HCT116 (cell line): ENCODE data around the gene TRMO. TPM values are rescaled to one million over a fixed set of nuclear protein-coding genes. Genes with fewer than 3 reads are reported as not detected.

Experiments used
- ATAC-seq: fragments of 200-7000 bp; cut with Tn5 transposase; 2 replicates; pipeline ENCODE4 v1.9.1; 2020; ENCODE audit warnings: mild to moderate bottlenecking, moderate library complexity
- BruUV-seq: library from RNA; stranded (reverse); fragments of 400-500 nt; replicated peaks from 2 replicates; lab custom pipeline; 2021; lab: Mats Ljungman, UMichigan
- CTCF ChIA-PET: fragments of 300-600 bp; sonication (Branson Sonifier 250); formaldehyde crosslinking; loops from one replicate; lab custom pipeline; 2021; ENCODE audit warnings: antibody characterized with exemption; lab: Charles Lee
- POLR2A ChIA-PET: fragments of 300-600, 350-600 bp; sonication (Branson Sonifier 250); formaldehyde crosslinking; loops from one replicate; lab custom pipeline; 2021; ENCODE audit warnings: antibody characterized with exemption; lab: Charles Lee
- RAD21 ChIA-PET, 2 experiments: fragments of 300-600 bp; sonication (Branson Sonifier 250); formaldehyde crosslinking; loops; one replicate each; lab custom pipeline; 2023; ENCODE audit warnings: low total read pairs in 2 of 2; ENCODE audit not compliant: uncharacterized antibody in 2 of 2, unreplicated experiment in 2 of 2, low non-redundant PET in 1 of 2; lab: Charles Lee
- DNase-seq: peaks from one replicate; pipeline ENCODE4 v3.0.0-alpha.2; 2010; ENCODE audit warnings: low read depth, low spot score
- H2AFZ ChIP-seq: fragments of 200-600 bp; shearing (Covaris generic), sonication (generic); 2 replicates; pipeline ENCODE4 v1.6.1; 2017; ENCODE audit warnings: low read depth, mixed run types, mixed read lengths, antibody characterized with exemption, low read length; ENCODE audit not compliant: poor library complexity, severe bottlenecking
- H3K27ac ChIP-seq: 2 replicates; pipeline ENCODE4 v1.5.1; 2012; ENCODE audit warnings: low read depth, low read length
- H3K27me3 ChIP-seq: fragments of 200-600 bp; sonication (generic); 2 replicates; pipeline ENCODE4 v1.6.1; 2016; ENCODE audit warnings: mixed run types, low read length, mixed read lengths; ENCODE audit not compliant: insufficient read depth
- H3K36me3 ChIP-seq, 2 experiments: fragments of 200-500 bp in 1 of 2; fragments of 200-600 bp in 1 of 2; sonication (Bioruptor generic) in 1 of 2; sonication (generic) in 1 of 2; 2 replicates each; pipeline versions ENCODE4 v1.5.1 to v1.6.1; 2014 to 2016; ENCODE audit warnings: low read length in 2 of 2, inconsistent platforms in 1 of 2, mixed read lengths in 1 of 2, mixed run types in 1 of 2; ENCODE audit not compliant: insufficient read depth in 2 of 2, control insufficient read depth in 1 of 2
- H3K4me1 ChIP-seq, 2 experiments: fragments of 200-600 bp in 1 of 2; sonication (generic) in 1 of 2; 2 replicates each; pipeline versions ENCODE4 v1.5.1 to v1.6.1; 2012 to 2017; ENCODE audit warnings: low read length in 2 of 2, inconsistent platforms in 1 of 2, mild to moderate bottlenecking in 1 of 2, mixed read lengths in 1 of 2, mixed run types in 1 of 2, moderate library complexity in 1 of 2; ENCODE audit not compliant: insufficient read depth in 2 of 2, control insufficient read depth in 1 of 2
- H3K4me2 ChIP-seq: fragments of 200-600 bp; sonication (generic); 2 replicates; pipeline ENCODE4 v1.6.1; 2017; ENCODE audit warnings: mixed run types, low read length, mixed read lengths
- H3K4me3 ChIP-seq, 2 experiments: fragments of 200-600 bp in 1 of 2; sonication (generic) in 1 of 2; replicated peaks in 1 of 2; 2 replicates each; pipeline ENCODE4 v1.5.1; 2011 to 2016; ENCODE audit warnings: low read length in 2 of 2, control low read depth in 1 of 2, low read depth in 1 of 2, mild to moderate bottlenecking in 1 of 2, mixed read lengths in 1 of 2, mixed run types in 1 of 2
- H3K79me2 ChIP-seq: fragments of 200-600 bp; sonication (generic); 2 replicates; pipeline ENCODE4 v1.6.1; 2017; ENCODE audit warnings: mild to moderate bottlenecking, mixed run types, low read length, moderate library complexity, mixed read lengths; ENCODE audit not compliant: insufficient read depth
- H3K9ac ChIP-seq: fragments of 200-600 bp; sonication (generic); 2 replicates; pipeline ENCODE4 v1.6.1; 2016; ENCODE audit warnings: low read length, mixed read lengths
- H3K9me2 ChIP-seq: fragments of 200-600 bp; sonication (generic), shearing (Covaris generic); 2 replicates; pipeline ENCODE4 v1.6.1; 2017; ENCODE audit warnings: mixed run types, mild to moderate bottlenecking, moderate library complexity; ENCODE audit not compliant: insufficient read depth
- H3K9me3 ChIP-seq, 2 experiments: fragments of 200-500 bp in 1 of 2; fragments of 200-600 bp in 1 of 2; sonication (Bioruptor generic) in 1 of 2; sonication (generic) in 1 of 2; 2 replicates each; pipeline ENCODE4 v1.6.1; 2014 to 2017; ENCODE audit warnings: low read length in 2 of 2, mixed read lengths in 2 of 2, inconsistent platforms in 1 of 2, low read depth in 1 of 2, mild to moderate bottlenecking in 1 of 2, mixed run types in 1 of 2, moderate library complexity in 1 of 2; ENCODE audit not compliant: control insufficient read depth in 1 of 2, insufficient read depth in 1 of 2
- H4K20me1 ChIP-seq: fragments of 200-600 bp; sonication (generic), shearing (Covaris generic); 2 replicates; pipeline ENCODE4 v1.6.1; 2017; ENCODE audit warnings: mixed run types, mild to moderate bottlenecking, moderate library complexity; ENCODE audit not compliant: insufficient read depth
- ATF3 ChIP-seq: IDR thresholded peaks from 2 replicates; pipeline ENCODE4 v1.6.1; 2012
- CBX3 ChIP-seq: IDR thresholded peaks from 2 replicates; pipeline ENCODE4 v1.6.1; 2012; ENCODE audit warnings: low read depth
- CEBPB ChIP-seq: IDR thresholded peaks from 2 replicates; pipeline ENCODE4 v1.6.1; 2012; ENCODE audit warnings: low read depth
- EGR1 ChIP-seq: IDR thresholded peaks from 2 replicates; pipeline ENCODE4 v1.6.1; 2012; ENCODE audit warnings: low read depth
- ELF1 ChIP-seq: IDR thresholded peaks from 2 replicates; pipeline ENCODE4 v1.6.1; 2012; ENCODE audit warnings: low read depth, borderline replicate concordance
- EZH2 ChIP-seq: fragments of 200-600 bp; sonication (generic); IDR thresholded peaks from 2 replicates; pipeline ENCODE4 v1.6.1; 2017; ENCODE audit warnings: antibody characterized with exemption, mixed run types
- JUND ChIP-seq: IDR thresholded peaks from 2 replicates; pipeline ENCODE4 v1.6.1; 2012
- POLR2A ChIP-seq: IDR thresholded peaks from 2 replicates; pipeline ENCODE4 v1.7.0; 2011; ENCODE audit warnings: borderline replicate concordance; ENCODE audit not compliant: insufficient read depth, insufficient read length; ENCODE audit errors: extremely low read depth
- POLR2AphosphoS5 ChIP-seq: IDR thresholded peaks from 2 replicates; pipeline ENCODE4 v1.6.1; 2011; ENCODE audit warnings: mild to moderate bottlenecking, low read depth, low read length, moderate library complexity
- RAD21 ChIP-seq: IDR thresholded peaks from 2 replicates; pipeline ENCODE4 v1.6.1; 2012; ENCODE audit warnings: low read depth, mild to moderate bottlenecking
- SRF ChIP-seq: IDR thresholded peaks from 2 replicates; pipeline ENCODE4 v1.6.1; 2012; ENCODE audit warnings: low read depth
- TCF7L2 ChIP-seq: IDR thresholded peaks from 2 replicates; pipeline ENCODE4 v1.7.0; 2011; ENCODE audit warnings: borderline replicate concordance, inconsistent platforms; ENCODE audit not compliant: insufficient read depth, insufficient read length; ENCODE audit errors: extremely low read depth
- YY1 ChIP-seq: IDR thresholded peaks from 2 replicates; pipeline ENCODE4 v1.6.1; 2011; ENCODE audit warnings: low read length, low read depth, moderate library complexity, mild to moderate bottlenecking; ENCODE audit not compliant: insufficient replicate concordance; ENCODE audit errors: extremely low read depth
- ZFX ChIP-seq: fragments of 450-650 bp; IDR thresholded peaks from 2 replicates; pipeline ENCODE4 v1.6.1; 2017
- ZNF274 ChIP-seq: fragments of 200-500 bp; sonication (Bioruptor generic); IDR thresholded peaks from 2 replicates; pipeline ENCODE4 v1.6.1; 2014; ENCODE audit warnings: mild to moderate bottlenecking, low read depth, low read length, inconsistent platforms
- intact Hi-C: fragments of 100-400 bp; cut with micrococcal nuclease; formaldehyde crosslinking; loops from 2 replicates; pipeline ENCODE4 v1.10.0; 2022
- total RNA-seq: library from RNA; stranded (reverse); gene quantifications from one replicate; pipeline ENCODE4 v1.2.1, GENCODE V29; 2021; ENCODE audit not compliant: unreplicated experiment
- TF ChIP-seq, protein P1 (sequence below): IDR thresholded peaks from 2 replicates; pipeline ENCODE4 v1.6.1; 2012; ENCODE audit warnings: low read depth

The TRMO gene
- total RNA-seq, 1 experiment from 2014 or later = 10.2 TPM

DNA sequence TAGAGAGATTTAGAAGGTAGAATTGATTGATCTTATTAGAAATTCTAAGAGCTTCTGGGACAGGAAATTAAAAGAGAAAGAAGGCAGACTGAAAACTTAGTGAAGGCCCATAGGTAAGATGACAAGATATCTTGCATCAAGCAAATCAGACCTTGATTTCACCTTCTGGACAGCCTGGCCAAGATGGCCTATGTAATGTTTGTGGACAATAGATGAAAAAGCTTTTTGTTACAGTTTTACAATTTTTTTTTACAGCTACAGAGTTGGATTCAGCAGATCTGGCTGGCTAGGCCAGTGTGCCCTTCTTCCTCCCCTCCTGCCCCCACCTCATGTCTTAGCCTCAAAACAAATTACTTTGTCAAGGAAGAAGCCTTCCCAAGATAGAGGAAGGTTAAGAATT, 37.3 kb upstream of the TRMO start:
- no peak overlapping the region for H3K4me3 ChIP-seq
- no peaks in the 10 kb centered on the region for H3K79me2 ChIP-seq
- no peaks in the 10 kb centered on the region for H3K4me1 ChIP-seq
- RAD21 ChIA-PET = no interaction called here
- TF ChIP-seq ELF1 (no peak), CBX3 (no peak), JUND (no peak), RAD21 (no peak), EZH2 (no peak), CEBPB (no peak), POLR2A (no peak), ZFX (no peak)
- ATAC-seq = no peak
- H3K27me3 ChIP-seq = no peaks in the 10 kb centered on the region
- POLR2A ChIA-PET = interaction anchor here (0.6 kb wide), 1 partner anchor 9 kb away, joined by 3 read pairs; no protein-coding TSS in a partner anchor
- no peaks in the 10 kb centered on the region for H3K36me3 ChIP-seq
- no peak overlapping the region for H3K27ac ChIP-seq
- H2AFZ ChIP-seq = no peak overlapping the region
- H4K20me1 ChIP-seq = no peaks in the 10 kb centered on the region
- H3K4me2 ChIP-seq = no peak overlapping the region
- CTCF ChIA-PET = interaction anchor here (1.2 kb wide), 1 partner anchor 37 kb away, joined by 5 read pairs; the partner anchor contains the start of gene TRMO
- no peak for DNase-seq
- no peaks in the 10 kb centered on the region for H3K9me2 ChIP-seq
- H3K9ac ChIP-seq = no peak overlapping the region
- no TSS peak for BruUV-seq
- no peaks in the 10 kb centered on the region for H3K9me3 ChIP-seq
- intact Hi-C loops = no loop called here

DNA sequence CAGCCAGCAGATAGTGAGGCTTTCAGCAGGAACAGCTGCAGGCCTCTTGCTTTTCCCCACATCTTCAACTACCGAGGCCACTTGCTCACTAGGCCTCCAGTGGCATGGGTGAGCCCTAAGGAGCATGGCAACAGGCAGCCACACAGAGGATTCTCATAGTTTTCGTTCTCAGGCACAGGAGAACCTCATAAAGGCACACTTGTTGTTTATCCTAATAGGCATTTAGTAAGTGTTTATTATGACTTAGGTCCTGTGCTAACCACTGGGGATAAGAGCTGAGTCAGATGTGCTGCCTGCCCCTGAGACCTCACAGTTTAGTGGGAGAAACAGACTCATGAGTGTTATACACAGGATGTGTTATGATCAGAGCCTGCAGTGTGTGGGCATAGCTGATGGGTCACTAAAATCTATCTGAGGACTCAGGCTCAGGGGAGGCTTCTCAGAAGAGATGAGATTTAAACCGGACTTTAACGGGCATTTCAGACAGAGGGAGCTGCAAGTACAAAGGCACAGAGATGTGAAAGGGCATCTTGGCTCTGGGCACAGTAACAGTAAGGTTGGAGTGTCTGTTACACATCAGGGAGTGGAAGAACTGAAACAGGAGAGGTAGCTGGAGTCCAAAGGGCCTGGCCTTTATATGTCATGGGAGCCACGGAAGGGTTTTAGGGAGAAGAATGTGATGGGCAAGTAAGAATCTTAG, 36.7 kb upstream of the TRMO start:
- Histone ChIP-seq H3K4me2 (no peak overlapping the region), H4K20me1 (no peaks in the 10 kb centered on the region), H3K27me3 (no peaks in the 10 kb centered on the region), H3K79me2 (no peaks in the 10 kb centered on the region), H3K9ac (no peak overlapping the region), H3K9me3 (no peaks in the 10 kb centered on the region), H2AFZ (no peak overlapping the region), H3K9me2 (no peaks in the 10 kb centered on the region), H3K27ac (no peak overlapping the region), H3K36me3 (no peaks in the 10 kb centered on the region), H3K4me3 (no peak overlapping the region), H3K4me1 (no peaks in the 10 kb centered on the region)
- CTCF ChIA-PET = no interaction called here
- no peak for DNase-seq
- POLR2A ChIA-PET = interaction anchor here (0.6 kb wide), 1 partner anchor 8 kb away, joined by 3 read pairs; no protein-coding TSS in a partner anchor
- RAD21 ChIA-PET = no interaction called here
- TF ChIP-seq EGR1 (no peak), ELF1 (no peak), SRF (no peak), POLR2AphosphoS5 (no peak), RAD21 (no peak), YY1 (no peak), ATF3 (no peak), ZNF274 (no peak), ZFX (no peak), EZH2 (no peak), TCF7L2 (no peak), CEBPB (no peak), POLR2A (no peak)
- TF ChIP-seq, protein P1, sequence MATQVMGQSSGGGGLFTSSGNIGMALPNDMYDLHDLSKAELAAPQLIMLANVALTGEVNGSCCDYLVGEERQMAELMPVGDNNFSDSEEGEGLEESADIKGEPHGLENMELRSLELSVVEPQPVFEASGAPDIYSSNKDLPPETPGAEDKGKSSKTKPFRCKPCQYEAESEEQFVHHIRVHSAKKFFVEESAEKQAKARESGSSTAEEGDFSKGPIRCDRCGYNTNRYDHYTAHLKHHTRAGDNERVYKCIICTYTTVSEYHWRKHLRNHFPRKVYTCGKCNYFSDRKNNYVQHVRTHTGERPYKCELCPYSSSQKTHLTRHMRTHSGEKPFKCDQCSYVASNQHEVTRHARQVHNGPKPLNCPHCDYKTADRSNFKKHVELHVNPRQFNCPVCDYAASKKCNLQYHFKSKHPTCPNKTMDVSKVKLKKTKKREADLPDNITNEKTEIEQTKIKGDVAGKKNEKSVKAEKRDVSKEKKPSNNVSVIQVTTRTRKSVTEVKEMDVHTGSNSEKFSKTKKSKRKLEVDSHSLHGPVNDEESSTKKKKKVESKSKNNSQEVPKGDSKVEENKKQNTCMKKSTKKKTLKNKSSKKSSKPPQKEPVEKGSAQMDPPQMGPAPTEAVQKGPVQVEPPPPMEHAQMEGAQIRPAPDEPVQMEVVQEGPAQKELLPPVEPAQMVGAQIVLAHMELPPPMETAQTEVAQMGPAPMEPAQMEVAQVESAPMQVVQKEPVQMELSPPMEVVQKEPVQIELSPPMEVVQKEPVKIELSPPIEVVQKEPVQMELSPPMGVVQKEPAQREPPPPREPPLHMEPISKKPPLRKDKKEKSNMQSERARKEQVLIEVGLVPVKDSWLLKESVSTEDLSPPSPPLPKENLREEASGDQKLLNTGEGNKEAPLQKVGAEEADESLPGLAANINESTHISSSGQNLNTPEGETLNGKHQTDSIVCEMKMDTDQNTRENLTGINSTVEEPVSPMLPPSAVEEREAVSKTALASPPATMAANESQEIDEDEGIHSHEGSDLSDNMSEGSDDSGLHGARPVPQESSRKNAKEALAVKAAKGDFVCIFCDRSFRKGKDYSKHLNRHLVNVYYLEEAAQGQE = no peak
- intact Hi-C loops = no loop called here
- no TSS peak for BruUV-seq
- ATAC-seq = no peak
